DOHH2 (cell line): ENCODE data around the gene NLGN4X.

Source experiments
- EZH2phosphoT487 ChIP-seq: fragments of 200-600 bp; sonication (generic); IDR thresholded peaks from 2 replicates; pipeline ENCODE4 v1.6.1; 2017; ENCODE audit warnings: borderline replicate concordance, mild to moderate bottlenecking, antibody characterized with exemption, low read length, moderate library complexity, mixed read lengths
- TF ChIP-seq, protein P1 (sequence below): fragments of 200-600 bp; sonication (generic); IDR thresholded peaks from one replicate; pipeline ENCODE4 v1.5.1; 2014; ENCODE audit warnings: antibody characterized with exemption, mild to moderate bottlenecking, low read depth, low read length; ENCODE audit not compliant: poor library complexity, severe bottlenecking

- TF ChIP-seq, protein P1, sequence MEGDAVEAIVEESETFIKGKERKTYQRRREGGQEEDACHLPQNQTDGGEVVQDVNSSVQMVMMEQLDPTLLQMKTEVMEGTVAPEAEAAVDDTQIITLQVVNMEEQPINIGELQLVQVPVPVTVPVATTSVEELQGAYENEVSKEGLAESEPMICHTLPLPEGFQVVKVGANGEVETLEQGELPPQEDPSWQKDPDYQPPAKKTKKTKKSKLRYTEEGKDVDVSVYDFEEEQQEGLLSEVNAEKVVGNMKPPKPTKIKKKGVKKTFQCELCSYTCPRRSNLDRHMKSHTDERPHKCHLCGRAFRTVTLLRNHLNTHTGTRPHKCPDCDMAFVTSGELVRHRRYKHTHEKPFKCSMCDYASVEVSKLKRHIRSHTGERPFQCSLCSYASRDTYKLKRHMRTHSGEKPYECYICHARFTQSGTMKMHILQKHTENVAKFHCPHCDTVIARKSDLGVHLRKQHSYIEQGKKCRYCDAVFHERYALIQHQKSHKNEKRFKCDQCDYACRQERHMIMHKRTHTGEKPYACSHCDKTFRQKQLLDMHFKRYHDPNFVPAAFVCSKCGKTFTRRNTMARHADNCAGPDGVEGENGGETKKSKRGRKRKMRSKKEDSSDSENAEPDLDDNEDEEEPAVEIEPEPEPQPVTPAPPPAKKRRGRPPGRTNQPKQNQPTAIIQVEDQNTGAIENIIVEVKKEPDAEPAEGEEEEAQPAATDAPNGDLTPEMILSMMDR = no peak
- no peak for TF ChIP-seq EZH2phosphoT487
These were observed 95.7 kb downstream of the NLGN4X start for GRCh38 chrX:6132970-6133369.
